Measurements from ENCODE around the gene LFNG.

The LFNG gene

GRCh38 chr7:2576742-2577491 lies 57.3 kb downstream of the LFNG start:
- Histone ChIP-seq H3K4me3 (ENCODE audit: low read depth, low read length) (no peak overlapping the region), H3K9me3 (no peaks in the 10 kb centered on the region), H3K4me1 (no peaks in the 10 kb centered on the region), H3K36me3 (no peaks in the 10 kb centered on the region; the same call in 1 of the 2 replicates), H3K27me3 (no peaks in the 10 kb centered on the region)
- no peak for DNase-seq
- TF ChIP-seq, protein P1, sequence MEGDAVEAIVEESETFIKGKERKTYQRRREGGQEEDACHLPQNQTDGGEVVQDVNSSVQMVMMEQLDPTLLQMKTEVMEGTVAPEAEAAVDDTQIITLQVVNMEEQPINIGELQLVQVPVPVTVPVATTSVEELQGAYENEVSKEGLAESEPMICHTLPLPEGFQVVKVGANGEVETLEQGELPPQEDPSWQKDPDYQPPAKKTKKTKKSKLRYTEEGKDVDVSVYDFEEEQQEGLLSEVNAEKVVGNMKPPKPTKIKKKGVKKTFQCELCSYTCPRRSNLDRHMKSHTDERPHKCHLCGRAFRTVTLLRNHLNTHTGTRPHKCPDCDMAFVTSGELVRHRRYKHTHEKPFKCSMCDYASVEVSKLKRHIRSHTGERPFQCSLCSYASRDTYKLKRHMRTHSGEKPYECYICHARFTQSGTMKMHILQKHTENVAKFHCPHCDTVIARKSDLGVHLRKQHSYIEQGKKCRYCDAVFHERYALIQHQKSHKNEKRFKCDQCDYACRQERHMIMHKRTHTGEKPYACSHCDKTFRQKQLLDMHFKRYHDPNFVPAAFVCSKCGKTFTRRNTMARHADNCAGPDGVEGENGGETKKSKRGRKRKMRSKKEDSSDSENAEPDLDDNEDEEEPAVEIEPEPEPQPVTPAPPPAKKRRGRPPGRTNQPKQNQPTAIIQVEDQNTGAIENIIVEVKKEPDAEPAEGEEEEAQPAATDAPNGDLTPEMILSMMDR (IDR thresholded peaks at IDR 0.05; ENCODE audit: low read depth, low read length) = no peak

Data from BE2C (cell line).